Activated naive CD4-positive, alpha-beta T cell treated with anti-CD3 and anti-CD28 coated beads, Interleukin-2, amount 50 U/mL, for 16 hours (primary cell): ENCODE data around the gene CIB2.

ENCODE experiments used
- DNase-seq: peaks from one replicate; pipeline ENCODE4 v3.0.0-alpha.2; 2020

CIB2 gene

GRCh38 chr15:78064544-78064943 lies 66.7 kb downstream of the CIB2 start:
- no peak for DNase-seq

GRCh38 chr15:78063970-78064385 lies 67.3 kb downstream of the CIB2 start:
- no peak for DNase-seq

DNA sequence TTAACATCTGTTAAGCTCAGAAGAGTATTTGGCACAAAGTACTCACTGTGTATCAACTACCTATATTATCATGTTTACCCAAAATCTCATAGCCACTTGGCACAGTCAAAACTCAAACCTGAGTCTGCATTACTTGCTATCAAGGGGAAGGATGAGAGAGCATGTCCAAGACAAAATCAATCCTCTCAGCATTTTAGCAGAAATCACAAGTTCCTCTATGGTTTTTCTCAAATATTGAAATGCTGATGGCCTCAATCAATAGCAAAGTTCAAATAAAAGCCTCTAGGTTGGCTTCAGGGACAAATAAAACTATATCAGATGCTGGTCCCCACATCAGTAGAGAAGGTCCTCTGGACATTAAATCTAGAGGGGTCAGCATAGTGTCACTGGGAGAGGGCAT lies 68.0 kb downstream of the CIB2 start:
- no peak for DNase-seq

DNA sequence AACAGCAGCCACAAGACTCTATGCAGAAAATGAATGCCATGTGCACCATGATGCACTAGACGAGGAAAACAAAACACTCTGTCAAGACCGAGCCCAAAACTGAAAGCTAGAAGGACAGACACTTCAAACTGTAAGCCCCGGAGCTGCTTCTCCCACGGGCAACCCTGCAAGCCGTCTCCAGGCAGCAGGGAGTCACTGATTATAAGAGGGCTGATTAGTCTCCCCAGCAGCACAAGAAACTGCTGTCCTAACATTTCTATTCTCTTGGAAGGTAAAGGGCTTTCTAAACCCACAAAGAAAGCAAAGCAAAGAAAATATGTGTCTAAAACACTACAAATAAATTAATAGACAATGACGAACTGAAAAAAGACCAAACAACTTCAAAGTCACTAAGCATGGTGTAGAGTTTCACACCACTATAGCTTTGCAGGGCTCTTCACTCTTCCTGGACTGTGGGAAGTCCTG lies 69.2 kb downstream of the CIB2 start:
- peak; percentile 49 for DNase-seq

GRCh38 chr15:78060232-78060631 lies 71.0 kb downstream of the CIB2 start:
- DNase-seq = no peak

DNA sequence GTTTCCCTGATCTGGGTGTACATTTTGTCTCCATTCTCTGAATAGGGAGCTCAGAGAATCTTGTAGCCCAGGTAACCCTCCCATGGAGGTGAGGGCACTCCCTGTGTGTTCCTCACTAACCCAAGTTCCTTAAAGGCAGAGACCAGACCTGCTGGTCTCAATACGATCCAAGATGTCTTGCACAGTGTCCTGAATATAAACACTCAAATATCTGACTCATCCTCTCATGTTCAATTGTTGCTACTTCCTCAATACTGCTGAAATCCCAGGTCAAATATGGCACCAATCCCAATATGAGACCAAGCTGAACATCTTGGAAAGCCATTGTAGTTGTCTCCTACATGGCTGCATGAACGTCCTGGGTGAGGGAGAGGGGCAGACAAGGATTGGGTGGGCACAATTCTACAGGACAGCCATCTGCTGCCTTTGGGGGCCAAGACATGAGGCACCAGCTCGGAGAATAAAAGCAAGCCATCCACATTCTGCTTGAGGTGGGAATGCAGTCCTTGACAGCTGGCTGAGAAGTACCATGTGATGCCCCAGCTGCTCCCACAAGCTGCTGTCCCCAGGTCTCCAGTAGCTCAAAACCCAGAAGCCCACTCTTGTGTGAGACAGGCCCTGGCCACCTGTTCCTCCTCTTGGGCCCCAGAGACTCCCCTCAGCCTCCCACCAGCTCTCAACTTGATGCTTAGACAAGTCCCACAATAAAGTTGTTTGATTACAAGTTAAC lies 72.0 kb downstream of the CIB2 start:
- DNase-seq = no peak

DNA sequence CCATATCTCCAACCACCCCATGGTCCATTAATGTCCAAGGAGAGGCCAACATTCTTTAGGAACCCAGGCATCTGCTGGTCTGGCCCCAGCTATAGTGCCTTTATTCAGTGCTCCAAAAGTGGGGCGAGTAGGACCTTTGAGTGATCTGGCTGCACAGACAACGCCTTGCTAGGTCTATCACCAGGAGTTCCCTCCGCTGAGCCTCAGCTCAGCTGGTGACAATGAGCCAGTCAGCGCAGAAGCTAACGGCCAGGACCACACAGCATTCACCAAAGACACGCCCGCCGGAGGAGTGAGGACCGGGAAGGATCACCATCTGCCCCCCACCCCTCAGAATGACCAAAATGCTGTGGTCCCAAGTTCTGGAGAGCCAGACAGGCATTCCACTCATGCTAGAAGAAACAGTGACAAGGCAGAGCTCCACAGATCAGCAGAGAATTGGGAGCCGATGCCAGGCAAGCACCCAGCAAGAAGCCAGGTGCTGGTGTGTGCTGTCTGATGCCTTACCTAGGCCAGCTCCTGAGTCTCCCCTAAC lies 72.8 kb downstream of the CIB2 start:
- no peak for DNase-seq

DNA sequence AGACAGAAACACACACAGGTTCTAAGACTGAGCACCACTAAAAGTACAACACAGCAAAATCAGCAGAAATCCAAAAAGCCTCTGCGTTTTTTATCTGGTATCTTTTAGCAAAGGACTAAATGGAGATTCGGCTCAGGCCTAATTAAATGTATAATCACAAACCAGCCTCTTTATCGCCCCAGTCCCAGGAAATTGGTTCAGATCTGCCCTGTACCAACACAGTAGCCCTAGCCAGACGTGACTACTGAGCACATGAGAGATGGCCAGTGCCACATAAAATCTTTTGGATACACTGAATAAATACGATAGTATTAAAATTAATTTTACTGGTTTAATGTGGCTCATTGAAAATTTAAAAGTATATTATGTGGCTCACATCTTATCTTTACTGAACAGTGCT lies 73.4 kb downstream of the CIB2 start:
- no peak for DNase-seq

- DNase-seq = no peak
These were observed 74.5 kb downstream of the CIB2 start for GRCh38 chr15:78056714-78057269.

DNA sequence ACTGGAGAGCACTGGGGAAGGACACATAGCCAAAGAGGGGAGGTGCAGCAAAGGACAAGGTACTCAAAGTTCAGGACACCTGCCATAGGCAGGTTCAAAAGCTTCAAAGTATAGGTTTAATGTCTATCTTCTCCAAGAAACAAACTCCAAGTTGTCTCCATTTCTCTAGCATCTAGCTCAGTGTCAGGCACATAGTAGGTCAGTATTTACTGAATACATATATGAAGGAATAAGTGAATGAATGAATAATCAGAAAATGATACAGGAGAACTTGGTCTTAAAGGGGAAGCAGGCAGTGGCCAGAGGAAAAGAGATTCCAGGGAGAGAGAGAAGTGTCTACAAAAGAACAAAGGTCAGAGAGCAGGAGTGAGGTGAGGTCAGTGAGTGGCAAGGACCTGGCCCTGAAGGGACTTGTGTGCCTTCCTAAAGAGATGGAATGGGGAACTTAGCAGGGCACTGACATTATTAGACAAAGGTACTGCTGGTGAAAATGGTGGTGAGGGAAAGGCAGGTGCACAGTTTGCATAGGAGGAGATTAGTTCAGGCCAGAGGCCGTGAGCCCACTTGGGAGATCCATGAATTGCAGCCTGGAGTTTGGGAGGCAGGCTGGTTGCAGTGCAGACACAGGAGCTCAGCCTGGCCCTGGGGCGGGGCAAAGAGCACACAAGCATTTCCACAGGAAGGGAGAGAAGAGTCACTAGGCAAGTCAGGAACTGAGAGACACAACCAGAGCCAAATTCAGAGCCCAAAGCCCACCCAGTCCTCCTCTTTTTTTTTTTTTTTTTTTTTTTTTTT lies 75.1 kb downstream of the CIB2 start:
- no peak for DNase-seq

DNA sequence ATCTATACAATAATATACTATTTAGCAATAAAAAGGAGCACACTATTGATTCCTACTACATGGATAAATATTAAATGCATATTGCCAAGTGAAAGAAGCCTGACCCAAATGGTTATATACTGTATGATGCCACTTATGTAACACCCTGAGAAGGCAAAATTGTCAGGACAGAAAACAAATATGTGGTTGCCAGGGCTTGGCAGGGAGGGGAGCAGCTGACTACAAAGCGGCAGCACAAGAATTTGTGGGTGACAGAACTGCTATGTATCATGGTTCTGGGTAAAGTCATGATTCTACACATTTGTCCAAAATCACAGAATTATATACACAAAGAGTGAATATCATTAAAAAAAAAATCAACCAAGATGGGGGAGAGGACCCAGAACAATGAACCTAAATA lies 76.3 kb downstream of the CIB2 start:
- no peak for DNase-seq
